Urinary bladder (tissue), 4 donors: Measurements from ENCODE around the gene MYORG. TPM values are rescaled to one million over a fixed set of nuclear protein-coding genes. Genes with fewer than 3 reads are reported as not detected.

Experiments
- DNase-seq: peaks from one replicate; pipeline ENCODE4 v3.0.0-alpha.2; 2015; ENCODE audit errors: extremely low spot score
- H3K27ac ChIP-seq: one replicate; pipeline ENCODE4 v1.5.1; 2013; ENCODE audit warnings: low read depth, mild to moderate bottlenecking, moderate library complexity
- H3K36me3 ChIP-seq: one replicate; pipeline ENCODE4 v1.6.1; 2013; ENCODE audit warnings: mild to moderate bottlenecking, moderate library complexity; ENCODE audit not compliant: insufficient read depth
- H3K4me1 ChIP-seq: one replicate; pipeline ENCODE4 v1.6.1; 2013; ENCODE audit warnings: mild to moderate bottlenecking, moderate library complexity; ENCODE audit not compliant: insufficient read depth
- H3K4me3 ChIP-seq: one replicate; pipeline ENCODE4 v1.5.1; 2013; ENCODE audit warnings: low read depth, low read length
- WGBS: extraction: QIAGEN DNeasy Blood & Tissue Kit; methylation state at CpG from one replicate; pipeline ENCODE4 v1.1.7; 2013; 5-methylcytosine and 5-hydroxymethylcytosine counted together
- polyA plus RNA-seq: library from polyadenylated mRNA; stranded (reverse); fragments of 200-250 nt; gene quantifications from one replicate; pipeline ENCODE4 v1.2.3, GENCODE V29; 2013
- total RNA-seq: library from RNA; depleted of rRNA; stranded (reverse); fragments of >200 nt; gene quantifications from one replicate; pipeline ENCODE4 v1.2.3, GENCODE V29; 2014
- donor health status: healthy with polysubstance abuse.
- donor health status: healthy.

MYORG gene
- total RNA-seq = 2.4 TPM
- 9.8 TPM for polyA plus RNA-seq

DNA sequence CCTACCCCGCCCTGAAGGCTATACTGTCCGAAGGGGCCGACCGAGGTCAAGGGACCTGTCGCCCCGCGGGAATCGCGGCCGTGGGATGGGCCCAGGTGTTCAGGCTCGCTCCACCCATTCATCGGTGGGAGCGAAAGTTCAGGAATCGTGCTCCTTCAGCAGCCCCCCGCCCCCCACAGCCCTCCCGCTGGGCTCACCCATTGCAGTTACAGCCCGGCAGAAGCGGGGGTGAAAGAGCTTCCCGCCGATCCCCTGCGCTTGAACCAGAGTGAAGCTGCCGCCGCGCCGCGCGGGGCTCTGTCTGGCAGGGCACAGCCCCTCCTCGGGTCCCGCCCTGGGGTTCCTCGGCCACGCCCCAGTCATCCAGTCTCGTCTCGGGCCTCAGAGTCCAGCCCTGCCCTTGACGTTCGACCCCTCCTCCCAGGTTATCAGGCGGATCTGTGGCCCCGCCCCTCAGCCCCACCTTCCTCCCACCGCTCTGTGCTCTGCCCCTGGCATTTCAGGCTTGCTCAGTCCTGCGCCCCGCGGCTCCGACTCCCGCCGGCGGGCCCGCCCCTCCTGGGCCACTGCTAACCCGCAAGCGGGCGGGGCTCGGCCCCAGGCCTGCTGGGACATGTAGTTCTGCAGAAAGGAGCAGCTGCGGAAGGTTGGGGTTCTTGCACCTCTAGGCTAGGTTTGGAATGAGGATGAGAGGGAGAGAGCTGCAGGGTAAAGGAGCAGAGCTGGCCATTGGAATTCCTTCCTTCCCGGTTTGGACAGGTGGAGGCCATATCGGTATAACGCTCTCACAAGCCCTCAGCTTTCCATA, at the start of gene MYORG:
Gene MYORG (minus strand): TSS at position 303 of the 808 bp plus-strand sequence. CDS start 3,955 bp downstream, outside the sequence.
- Histone ChIP-seq H3K36me3 (no peaks in the 10 kb centered on the region), H3K4me3 (peak within 1 kb of the TSS; percentile 42), H3K27ac (no peak within 1 kb of the TSS), H3K4me1 (no peaks in the 10 kb centered on the region)
- no peak for DNase-seq
- under 1% methylated on average over 54 of the region's 54 CpGs for whole genome bisulfite sequencing

DNA sequence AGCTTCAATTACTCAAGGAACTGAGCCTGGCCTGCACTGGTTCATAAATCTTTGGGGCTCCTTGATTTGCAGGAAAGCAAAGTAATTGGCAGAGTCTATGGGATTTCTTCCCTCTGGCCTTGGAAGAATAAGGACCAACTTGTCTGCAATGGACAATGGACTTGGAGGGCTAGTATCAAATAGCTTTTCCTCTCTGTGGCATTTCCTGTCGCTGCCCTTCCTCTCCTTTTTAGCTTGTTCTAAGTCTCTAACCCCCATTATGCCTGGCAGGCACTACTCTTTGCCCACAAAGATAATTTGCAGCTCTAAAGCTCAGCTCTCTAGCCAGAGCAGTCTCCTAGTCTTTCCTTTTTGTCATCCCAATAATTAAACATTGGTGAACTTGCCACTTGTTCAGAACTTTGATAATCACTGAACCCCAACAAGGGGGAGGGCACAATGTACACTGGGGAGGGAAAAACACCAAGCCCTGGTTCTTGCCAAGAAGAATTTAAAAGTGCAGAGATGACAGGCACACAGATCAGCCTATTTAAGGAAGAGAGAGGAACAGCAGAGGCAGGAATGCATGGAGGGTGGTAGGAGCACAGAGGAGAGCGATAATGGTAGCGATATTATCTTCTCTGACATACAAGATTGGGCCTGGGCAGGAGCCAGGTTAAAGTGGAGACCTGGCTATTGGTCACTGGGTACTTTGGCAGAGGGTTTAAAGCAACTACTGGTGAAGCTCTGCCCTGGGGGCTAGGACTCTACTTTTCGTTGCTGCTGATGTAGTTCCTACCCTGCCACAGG, 43.2 kb upstream of the MYORG start:
- DNase-seq = no peak
- Histone ChIP-seq H3K4me3 (no peak overlapping the region), H3K27ac (no peak overlapping the region), H3K4me1 (no peaks in the 10 kb centered on the region), H3K36me3 (no peaks in the 10 kb centered on the region)
- WGBS = 71% methylated on average over 4 of the region's 4 CpGs

DNA sequence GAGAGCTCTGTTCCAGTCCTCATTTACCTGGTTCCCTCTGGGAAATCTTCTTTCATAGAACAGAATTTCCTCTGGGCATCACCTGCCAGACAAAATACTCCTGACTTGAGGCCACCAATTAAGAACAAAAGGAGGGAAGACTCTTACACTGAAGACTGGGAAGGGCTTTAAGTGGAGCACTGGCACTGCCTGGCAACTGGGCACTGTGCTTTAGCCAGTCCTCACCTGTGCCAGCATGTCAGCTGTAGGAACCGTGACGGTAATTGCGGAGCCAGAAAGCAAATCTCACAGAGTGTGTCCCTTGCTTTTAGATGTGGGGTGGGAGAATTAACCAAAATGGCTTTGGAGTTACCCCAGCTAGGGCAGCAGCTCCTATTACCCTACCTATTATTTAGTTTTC, 41.0 kb upstream of the MYORG start:
- Histone ChIP-seq H3K4me3 (no peak overlapping the region), H3K27ac (no peak overlapping the region), H3K4me1 (peaks cover 1% of the 10 kb centered on the region), H3K36me3 (no peaks in the 10 kb centered on the region)
- 95% methylated on average over 3 of the region's 3 CpGs for WGBS
- DNase-seq = no peak

- peak; percentile 11 for DNase-seq
- WGBS = 11% methylated on average over 6 of the region's 6 CpGs
These were observed 36.6 kb upstream of the MYORG start for GRCh38 chr9:34413231-34413852.

DNA sequence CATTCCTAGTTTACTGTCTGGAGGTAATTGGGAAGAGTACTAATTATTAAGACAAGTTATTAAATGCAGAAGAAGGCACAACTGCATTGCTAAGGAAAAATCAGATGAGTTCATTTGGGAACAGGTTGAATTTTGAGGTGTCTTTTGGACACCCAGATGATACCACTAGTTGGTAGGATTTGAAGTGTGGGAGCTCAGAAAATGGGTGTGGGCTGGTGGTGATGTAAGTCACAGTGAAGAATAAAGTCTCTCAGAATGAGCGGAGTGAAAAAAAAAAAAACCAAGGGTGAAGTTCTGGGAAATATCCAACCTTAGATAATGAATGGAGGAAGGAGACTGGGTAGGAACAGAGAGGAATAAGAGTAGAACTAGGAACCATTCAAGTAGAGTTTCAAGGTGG, 35.6 kb upstream of the MYORG start:
- no peak for DNase-seq
- WGBS = 51% methylated on average over 1 of the region's 1 CpG
- Histone ChIP-seq H3K36me3 (no peaks in the 10 kb centered on the region), H3K4me3 (no peak overlapping the region), H3K27ac (no peak overlapping the region), H3K4me1 (peaks cover 1% of the 10 kb centered on the region)

More at GRCh38 chr9:34413231-34413852, 36.6 kb upstream of the MYORG start:
- Histone ChIP-seq H3K4me3 (no peak overlapping the region), H3K36me3 (no peaks in the 10 kb centered on the region), H3K27ac (no peak overlapping the region), H3K4me1 (peaks cover 1% of the 10 kb centered on the region)

DNA sequence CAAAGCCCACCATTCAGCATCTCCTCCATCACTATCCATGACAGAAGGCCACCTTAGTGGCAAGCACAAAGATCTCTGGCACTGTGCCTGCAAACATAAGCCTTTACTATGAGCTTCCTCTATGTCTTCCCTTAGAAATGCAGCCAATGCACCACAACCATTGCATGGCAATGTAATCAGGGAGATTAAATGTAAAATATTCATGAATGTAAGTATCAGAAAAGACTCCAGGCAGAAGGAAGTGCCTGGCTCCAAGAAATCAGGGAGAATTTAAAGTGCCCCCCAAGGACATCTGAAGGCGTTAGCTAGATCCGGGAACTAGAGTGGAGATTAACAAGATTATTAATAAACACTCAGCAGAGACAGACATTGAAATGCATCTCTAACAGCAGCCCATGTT, 32.5 kb upstream of the MYORG start:
- Histone ChIP-seq H3K4me1 (peaks cover 1% of the 10 kb centered on the region), H3K36me3 (no peaks in the 10 kb centered on the region), H3K4me3 (no peak overlapping the region), H3K27ac (no peak overlapping the region)
- DNase-seq = no peak
- WGBS = 82% methylated on average over 2 of the region's 2 CpGs

- H3K36me3 ChIP-seq = no peaks in the 10 kb centered on the region
- H3K4me1 ChIP-seq = no peaks in the 10 kb centered on the region
- no peak overlapping the region for H3K27ac ChIP-seq
- 97% methylated on average over 1 of the region's 1 CpG for WGBS
- no peak overlapping the region for H3K4me3 ChIP-seq
- no peak for DNase-seq
These were observed 31.5 kb upstream of the MYORG start for GRCh38 chr9:34408173-34408572.

GRCh38 chr9:34406219-34406618, 29.5 kb upstream of the MYORG start:
- no peaks in the 10 kb centered on the region for H3K4me1 ChIP-seq
- H3K36me3 ChIP-seq = no peaks in the 10 kb centered on the region
- DNase-seq = no peak
- H3K4me3 ChIP-seq = no peak overlapping the region
- no peak overlapping the region for H3K27ac ChIP-seq
- WGBS = 81% methylated on average over 1 of the region's 1 CpG

- no peaks in the 10 kb centered on the region for H3K4me1 ChIP-seq
- H3K27ac ChIP-seq = no peak overlapping the region
- DNase-seq = no peak
- 90% methylated on average over 7 of the region's 7 CpGs for WGBS
- no peaks in the 10 kb centered on the region for H3K36me3 ChIP-seq
- H3K4me3 ChIP-seq = no peak overlapping the region
These were observed 29.0 kb upstream of the MYORG start for GRCh38 chr9:34405719-34406118.

GRCh38 chr9:34403554-34404380, 27.1 kb upstream of the MYORG start:
- H3K4me3 ChIP-seq = no peak overlapping the region
- no peak overlapping the region for H3K27ac ChIP-seq
- no peaks in the 10 kb centered on the region for H3K36me3 ChIP-seq
- no peaks in the 10 kb centered on the region for H3K4me1 ChIP-seq
- no peak for DNase-seq

DNA sequence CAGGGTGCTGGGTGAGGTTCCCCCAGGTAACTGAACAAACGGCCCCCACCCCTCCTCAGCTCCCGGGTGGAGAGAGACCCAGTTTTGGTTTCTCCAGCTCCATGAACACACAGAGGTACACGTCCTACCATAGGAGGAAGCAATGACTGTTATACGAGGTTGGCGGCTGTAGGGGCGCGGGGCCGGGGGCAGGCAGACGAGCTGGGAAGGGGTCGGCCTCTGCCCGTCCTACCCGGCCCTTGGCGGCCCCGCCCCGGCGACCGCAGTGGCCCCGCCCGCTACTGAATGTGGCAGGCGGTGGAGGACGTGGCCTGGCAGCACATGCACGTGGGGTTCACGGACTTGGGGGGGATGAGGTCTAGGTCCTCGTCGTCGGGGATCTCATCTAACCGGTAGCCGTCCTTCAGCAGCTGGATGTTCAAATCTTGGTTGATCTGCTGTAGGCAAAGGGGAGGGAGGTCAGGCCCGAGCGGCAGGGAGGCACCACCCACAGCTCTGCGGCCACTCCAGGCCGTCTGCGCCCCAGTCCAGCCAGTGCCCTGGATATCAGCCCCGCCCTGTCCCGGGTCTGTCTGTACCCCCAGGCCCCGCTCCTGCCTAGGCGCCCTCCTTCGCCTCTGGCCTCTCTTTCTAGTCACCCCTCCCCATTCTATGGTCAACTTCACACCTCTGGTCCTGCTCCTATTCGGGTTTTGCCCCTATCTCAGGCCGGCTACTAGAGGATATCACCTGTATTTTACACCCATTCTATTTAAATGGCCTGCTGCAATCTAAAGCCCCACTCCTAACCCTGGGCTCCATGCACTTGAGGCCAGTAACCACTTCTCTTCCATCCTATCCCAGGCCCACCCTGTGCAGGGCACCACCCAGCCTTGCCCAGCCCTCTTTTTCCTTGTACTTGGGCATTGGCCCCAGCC, 24.2 kb upstream of the MYORG start:
- Histone ChIP-seq H3K36me3 (no peaks in the 10 kb centered on the region), H3K4me3 (no peak overlapping the region), H3K4me1 (no peaks in the 10 kb centered on the region), H3K27ac (no peak overlapping the region)
- no peak for DNase-seq
- 83% methylated on average over 40 of the region's 40 CpGs for WGBS

DNA sequence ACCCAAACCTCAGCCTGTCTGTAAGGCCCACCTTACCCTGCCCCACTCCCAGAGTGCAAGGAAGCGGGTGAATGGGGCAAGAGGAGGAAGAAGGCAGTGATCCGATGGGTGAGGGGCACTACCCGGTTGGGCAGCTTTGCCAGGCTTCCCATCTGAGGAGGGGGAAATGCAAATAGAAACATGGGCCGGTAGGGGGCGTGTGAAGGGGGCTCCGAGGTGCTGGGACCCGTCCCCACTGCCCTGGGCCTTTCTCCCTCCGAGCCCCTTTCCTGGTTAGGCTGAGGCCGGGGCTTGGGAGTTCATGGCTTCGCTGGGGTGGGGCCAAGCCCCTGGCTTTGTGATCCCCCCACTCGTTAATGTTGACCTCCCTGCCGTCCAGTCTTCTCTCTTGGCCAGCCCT, 23.6 kb upstream of the MYORG start:
- Histone ChIP-seq H3K27ac (no peak overlapping the region), H3K4me3 (no peak overlapping the region), H3K4me1 (no peaks in the 10 kb centered on the region), H3K36me3 (no peaks in the 10 kb centered on the region)
- WGBS = 65% methylated on average over 12 of the region's 12 CpGs
- no peak for DNase-seq
